ENCODE data around the gene FAM181A.

Gene FAM181A

GRCh38 chr14:93927800-93928145, 629 bp downstream of the FAM181A start:
- TF ChIP-seq SPI1 (IDR thresholded peaks at IDR 0.05; ENCODE audit: borderline replicate concordance, low read depth) (no peak), REST (IDR thresholded peaks at IDR 0.05; ENCODE audit: insufficient replicate concordance, low read depth) (no peak), GABPA (IDR thresholded peaks at IDR 0.05; ENCODE audit: low read depth) (no peak), POLR2AphosphoS5 (IDR thresholded peaks at IDR 0.05; ENCODE audit: low read depth) (no peak)

GRCh38 chr14:93928184-93929047, 1.3 kb downstream of the FAM181A start:
- Histone ChIP-seq H3K4me3 (replicated peaks; ENCODE audit: insufficient read depth, low read length) (no peak overlapping the region), H3K27ac (replicated peaks) (no peak overlapping the region), H3K27me3 (ENCODE audit: insufficient read depth, poor library complexity, severe bottlenecking) (no peaks in the 10 kb centered on the region)
- no peak for DNase-seq (ENCODE audit: low read depth in 1 of 2, low spot score in 1 of 2)
- TF ChIP-seq POLR2AphosphoS5 (IDR thresholded peaks at IDR 0.05; ENCODE audit: low read depth): no peak
- TF ChIP-seq REST (IDR thresholded peaks at IDR 0.05; ENCODE audit: insufficient replicate concordance, low read depth): peak; percentile 56
- TF ChIP-seq SPI1 (IDR thresholded peaks at IDR 0.05; ENCODE audit: borderline replicate concordance, low read depth): no peak
- TF ChIP-seq GABPA (IDR thresholded peaks at IDR 0.05; ENCODE audit: low read depth): no peak
- TF ChIP-seq CTCF (IDR thresholded peaks at IDR 0.05; ENCODE audit: insufficient read depth, low read length): no peak

More at GRCh38 chr14:93927800-93928145, 629 bp downstream of the FAM181A start:
- no peak for DNase-seq (ENCODE audit: low read depth in 1 of 2, low spot score in 1 of 2)
- no peak overlapping the region for H3K27ac ChIP-seq (replicated peaks)
- no peak overlapping the region for H3K4me3 ChIP-seq (replicated peaks; ENCODE audit: insufficient read depth, low read length)
- no peaks in the 10 kb centered on the region for H3K27me3 ChIP-seq (ENCODE audit: insufficient read depth, poor library complexity, severe bottlenecking)

GRCh38 chr14:93929048-93929535, 1.9 kb downstream of the FAM181A start:
- Histone ChIP-seq H3K27me3 (ENCODE audit: insufficient read depth, poor library complexity, severe bottlenecking) (no peaks in the 10 kb centered on the region), H3K4me3 (replicated peaks; ENCODE audit: insufficient read depth, low read length) (no peak overlapping the region), H3K27ac (replicated peaks) (no peak overlapping the region)
- DNase-seq (ENCODE audit: low read depth in 1 of 2, low spot score in 1 of 2): no peak
- TF ChIP-seq GABPA (IDR thresholded peaks at IDR 0.05; ENCODE audit: low read depth) (no peak), SPI1 (IDR thresholded peaks at IDR 0.05; ENCODE audit: borderline replicate concordance, low read depth) (no peak), REST (IDR thresholded peaks at IDR 0.05; ENCODE audit: insufficient replicate concordance, low read depth) (no peak), POLR2AphosphoS5 (IDR thresholded peaks at IDR 0.05; ENCODE audit: low read depth) (no peak), CTCF (IDR thresholded peaks at IDR 0.05; ENCODE audit: insufficient read depth, low read length) (no peak)
